ENCODE measurements around the gene CAPS2. TPM values are rescaled to one million over a fixed set of nuclear protein-coding genes. Genes with fewer than 3 reads are reported as not detected.

The CAPS2 gene
- total RNA-seq, 4 donors from 2014 or later = 3.4 to 24.3 (median 8.7) TPM

DNA sequence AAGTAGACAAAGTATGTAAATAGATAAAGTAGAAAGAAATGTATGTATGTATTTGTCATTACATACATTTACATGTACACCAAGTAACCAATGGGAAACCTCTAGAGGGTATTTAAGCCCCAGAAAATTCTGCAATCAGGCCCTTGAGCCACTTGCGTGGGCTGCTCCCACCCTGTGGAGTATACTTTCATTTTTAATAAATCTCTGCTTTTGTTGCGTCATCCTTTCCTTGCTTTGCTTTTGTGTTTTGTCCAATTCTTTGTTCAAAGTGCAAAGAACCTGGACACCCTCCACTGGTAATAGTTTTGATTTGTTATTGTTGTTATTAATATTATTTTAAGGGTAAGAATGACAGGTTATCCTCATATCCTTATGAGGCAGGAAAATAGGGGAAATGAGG is 21.8 kb downstream of the CAPS2 start:
- TF ChIP-seq, protein P1, sequence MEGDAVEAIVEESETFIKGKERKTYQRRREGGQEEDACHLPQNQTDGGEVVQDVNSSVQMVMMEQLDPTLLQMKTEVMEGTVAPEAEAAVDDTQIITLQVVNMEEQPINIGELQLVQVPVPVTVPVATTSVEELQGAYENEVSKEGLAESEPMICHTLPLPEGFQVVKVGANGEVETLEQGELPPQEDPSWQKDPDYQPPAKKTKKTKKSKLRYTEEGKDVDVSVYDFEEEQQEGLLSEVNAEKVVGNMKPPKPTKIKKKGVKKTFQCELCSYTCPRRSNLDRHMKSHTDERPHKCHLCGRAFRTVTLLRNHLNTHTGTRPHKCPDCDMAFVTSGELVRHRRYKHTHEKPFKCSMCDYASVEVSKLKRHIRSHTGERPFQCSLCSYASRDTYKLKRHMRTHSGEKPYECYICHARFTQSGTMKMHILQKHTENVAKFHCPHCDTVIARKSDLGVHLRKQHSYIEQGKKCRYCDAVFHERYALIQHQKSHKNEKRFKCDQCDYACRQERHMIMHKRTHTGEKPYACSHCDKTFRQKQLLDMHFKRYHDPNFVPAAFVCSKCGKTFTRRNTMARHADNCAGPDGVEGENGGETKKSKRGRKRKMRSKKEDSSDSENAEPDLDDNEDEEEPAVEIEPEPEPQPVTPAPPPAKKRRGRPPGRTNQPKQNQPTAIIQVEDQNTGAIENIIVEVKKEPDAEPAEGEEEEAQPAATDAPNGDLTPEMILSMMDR (IDR thresholded peaks at IDR 0.05) = no peak
- DNase-seq (ENCODE audit: low spot score) (no peak), ATAC-seq (ENCODE audit: low FRiP score) (no peak)

DNA sequence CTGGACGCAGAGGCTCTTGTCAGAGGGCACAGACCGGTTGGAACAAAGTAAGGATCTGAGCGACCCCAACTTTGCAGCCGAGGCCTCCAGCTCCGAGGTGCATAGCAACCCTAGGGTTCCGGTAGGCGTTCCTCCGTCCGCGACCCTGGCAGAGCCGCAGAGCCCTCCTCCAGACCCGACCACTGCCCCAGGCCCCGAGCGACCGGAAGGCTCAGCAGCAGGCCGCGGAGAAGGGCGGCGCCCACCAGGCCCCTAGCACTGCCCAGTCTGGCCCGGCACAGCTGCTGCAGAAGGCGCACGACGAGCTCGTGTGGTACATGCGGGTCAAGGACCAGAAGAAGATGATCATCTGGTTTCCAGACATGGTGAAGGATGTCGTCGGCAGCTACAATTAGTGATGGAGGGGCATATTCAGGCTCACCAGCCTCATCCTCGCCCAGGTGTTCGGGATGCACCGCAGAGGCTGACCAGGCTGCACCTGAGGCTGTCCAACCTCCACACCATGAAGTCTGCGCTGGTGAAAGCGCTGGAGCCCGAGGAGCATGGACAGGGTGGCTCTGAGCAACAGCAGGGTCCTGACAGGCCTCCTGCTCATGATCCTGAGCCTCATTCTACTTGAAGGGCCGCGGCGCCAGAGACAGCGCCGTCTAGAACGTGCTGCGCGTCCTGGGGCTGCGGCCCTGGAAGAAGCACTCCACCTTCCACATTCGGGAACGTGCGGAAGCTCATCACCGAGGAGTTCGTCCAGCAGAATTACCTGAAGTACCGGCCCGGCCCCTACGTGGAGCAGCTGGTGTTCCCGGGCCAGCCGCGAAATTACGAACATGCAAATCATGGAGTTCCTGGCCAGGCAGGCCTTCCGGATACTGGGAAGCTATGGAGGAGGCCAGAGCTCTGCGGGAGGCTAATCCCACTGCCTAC is 24.5 kb downstream of the CAPS2 start:
- TF ChIP-seq, protein P1 (IDR thresholded peaks at IDR 0.05) = no peak
- DNase-seq (ENCODE audit: low spot score) (no peak), ATAC-seq (ENCODE audit: low FRiP score) (no peak)

DNA sequence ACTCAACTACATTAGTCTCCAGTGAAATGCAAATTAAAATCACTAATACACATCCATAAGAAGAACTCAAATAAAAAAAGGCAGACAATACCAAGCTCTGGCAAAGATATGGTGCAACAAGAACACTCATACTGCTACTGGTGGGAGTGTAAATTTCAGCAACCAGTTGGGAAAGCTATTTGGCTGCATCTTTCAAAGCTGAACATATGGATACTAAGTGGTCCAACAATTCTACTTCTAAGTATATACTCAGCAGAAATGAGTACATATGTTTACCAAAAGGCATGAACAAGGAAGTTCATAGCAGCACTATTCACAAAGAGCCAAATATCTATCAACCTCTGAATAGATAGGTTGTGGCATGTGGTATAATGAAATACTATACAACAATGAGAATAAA is 27.3 kb downstream of the CAPS2 start:
- no peak for DNase-seq (ENCODE audit: low spot score)
- TF ChIP-seq, protein P1 (IDR thresholded peaks at IDR 0.05) = no peak
- no peak for ATAC-seq (ENCODE audit: low FRiP score)

DNA sequence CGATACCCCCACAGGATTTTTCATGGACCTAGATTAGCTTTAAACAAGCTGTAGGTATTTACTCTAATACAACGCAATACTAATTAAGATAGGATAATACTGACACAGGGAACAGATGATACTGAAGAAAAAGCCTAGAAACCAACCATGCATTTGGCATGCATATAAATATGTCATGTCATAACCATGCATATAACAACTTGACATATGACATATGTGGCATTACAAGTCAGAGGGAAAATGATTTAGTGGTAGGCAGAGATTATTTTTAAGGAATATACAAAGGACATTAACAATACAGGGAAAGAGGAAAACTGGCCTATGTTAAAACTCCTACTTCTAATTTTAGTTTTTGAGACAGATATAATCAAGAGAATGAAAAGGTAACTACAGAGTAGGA is 27.9 kb downstream of the CAPS2 start:
- TF ChIP-seq, protein P1 (IDR thresholded peaks at IDR 0.05) = no peak
- DNase-seq (ENCODE audit: low spot score) = no peak
- ATAC-seq (ENCODE audit: low FRiP score) = no peak

DNA sequence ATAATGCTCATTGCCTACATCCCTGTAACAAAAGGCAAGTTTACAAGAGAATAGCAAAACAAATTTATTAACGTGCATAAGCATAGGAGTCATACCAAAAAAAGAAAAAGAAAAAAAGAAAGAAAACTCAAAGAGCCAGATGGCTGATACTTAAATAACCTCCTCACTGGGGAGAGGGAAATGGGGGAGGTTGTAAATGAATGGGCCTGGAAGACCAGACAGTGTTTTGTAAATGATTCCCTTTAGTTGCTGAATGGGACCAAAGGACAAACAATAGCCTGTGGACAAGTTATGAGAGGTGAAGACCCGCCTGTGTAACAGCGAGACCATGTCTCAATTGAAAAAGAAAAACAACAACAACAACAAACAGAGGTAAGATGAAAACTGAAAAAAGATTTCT is 35.3 kb downstream of the CAPS2 start:
- DNase-seq (ENCODE audit: low spot score) (no peak), ATAC-seq (ENCODE audit: low FRiP score) (no peak)
- TF ChIP-seq, protein P1 (IDR thresholded peaks at IDR 0.05) = no peak

DNA sequence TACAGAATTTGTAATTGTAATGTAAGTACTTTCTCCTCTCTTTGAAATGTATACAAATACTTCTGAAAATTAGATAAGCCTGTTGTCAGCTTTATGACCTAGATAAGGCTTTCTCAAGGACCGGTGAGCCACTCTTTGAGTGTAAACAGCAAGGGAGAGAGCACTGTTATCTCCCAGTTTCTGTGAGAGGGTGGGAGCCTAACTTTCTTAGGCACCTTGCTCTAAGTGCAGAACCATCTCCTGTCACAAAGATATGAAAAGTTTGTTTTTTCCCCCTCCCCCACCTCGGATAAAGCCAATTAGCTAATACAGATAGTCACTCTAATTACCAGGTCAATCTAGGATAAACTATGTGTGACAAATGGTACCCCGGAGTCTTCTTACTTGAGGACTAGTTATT is 35.8 kb downstream of the CAPS2 start:
- ATAC-seq (ENCODE audit: low FRiP score) (no peak), DNase-seq (ENCODE audit: low spot score) (no peak)
- TF ChIP-seq, protein P1 (IDR thresholded peaks at IDR 0.05) = no peak

DNA sequence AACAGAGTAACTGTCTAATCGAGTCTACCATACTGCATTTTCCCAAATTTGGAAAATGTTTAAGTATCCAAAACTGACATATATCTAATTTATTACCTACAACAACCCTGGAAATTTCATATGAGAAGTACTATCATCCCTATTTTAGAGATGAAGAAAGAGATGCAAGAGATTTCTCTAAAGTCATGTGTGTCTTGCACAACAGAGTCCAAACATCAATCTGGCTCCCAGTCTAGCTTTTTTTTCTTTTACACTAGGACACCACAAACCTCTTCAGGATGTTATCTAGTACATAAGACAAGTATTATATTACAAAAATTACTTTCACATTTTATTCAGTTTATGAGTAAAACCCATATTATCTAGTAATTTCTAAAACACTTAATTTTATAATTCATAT is 39.1 kb downstream of the CAPS2 start:
- TF ChIP-seq, protein P1 (IDR thresholded peaks at IDR 0.05) = no peak
- ATAC-seq (ENCODE audit: low FRiP score) = no peak
- no peak for DNase-seq (ENCODE audit: low spot score)
